HEK293T (cell line): Measurements from ENCODE around the gene ANKRD7.

Source experiments
- ARNT ChIP-seq: fragments of 450-650 bp; IDR thresholded peaks from 2 replicates; pipeline ENCODE4 v1.6.1; 2017; ENCODE audit warnings: mild to moderate bottlenecking
- BHLHE40 ChIP-seq: fragments of 450-650 bp; IDR thresholded peaks from 2 replicates; pipeline ENCODE4 v1.6.1; 2016; ENCODE audit warnings: mild to moderate bottlenecking, moderate library complexity, borderline replicate concordance
- ELF4 ChIP-seq: fragments of 450-650 bp; IDR thresholded peaks from 2 replicates; pipeline ENCODE4 v1.6.1; 2017; ENCODE audit warnings: antibody characterized with exemption
- FOXK2 ChIP-seq: fragments of 450-650 bp; IDR thresholded peaks from 2 replicates; pipeline ENCODE4 v1.6.1; 2016; ENCODE audit warnings: mild to moderate bottlenecking
- HDGF ChIP-seq: fragments of 450-650 bp; IDR thresholded peaks from 2 replicates; pipeline ENCODE4 v1.6.1; 2017; ENCODE audit warnings: antibody characterized with exemption, borderline replicate concordance
- SP1 ChIP-seq: fragments of 450-650 bp; IDR thresholded peaks from 2 replicates; pipeline ENCODE4 v1.6.1; 2017
- SUZ12 ChIP-seq: fragments of 450-650 bp; IDR thresholded peaks from 2 replicates; pipeline ENCODE4 v1.6.1; 2016; ENCODE audit warnings: mild to moderate bottlenecking
- TARDBP ChIP-seq: fragments of 450-650 bp; IDR thresholded peaks from 2 replicates; pipeline ENCODE4 v1.6.1; 2016
- ZNF384 ChIP-seq: fragments of 450-650 bp; IDR thresholded peaks from 2 replicates; pipeline ENCODE4 v1.6.1; 2016

GRCh38 chr7:118214833-118215182 lies 9.7 kb upstream of the ANKRD7 start:
- TF ChIP-seq ELF4, result no peak
- TF ChIP-seq ARNT, result no peak
- TF ChIP-seq TARDBP, result no peak
- TF ChIP-seq HDGF, result no peak
- TF ChIP-seq SUZ12, result no peak
- TF ChIP-seq FOXK2, result no peak
- TF ChIP-seq SP1, result no peak
- TF ChIP-seq BHLHE40, result no peak
- TF ChIP-seq ZNF384, result no peak
